Measurements from ENCODE around the gene NPR2. TPM values are rescaled to one million over a fixed set of nuclear protein-coding genes. Genes with fewer than 3 reads are reported as not detected.

NPR2 gene
- total RNA-seq, 1 experiment from 2014 or later: 18.8 TPM

DNA sequence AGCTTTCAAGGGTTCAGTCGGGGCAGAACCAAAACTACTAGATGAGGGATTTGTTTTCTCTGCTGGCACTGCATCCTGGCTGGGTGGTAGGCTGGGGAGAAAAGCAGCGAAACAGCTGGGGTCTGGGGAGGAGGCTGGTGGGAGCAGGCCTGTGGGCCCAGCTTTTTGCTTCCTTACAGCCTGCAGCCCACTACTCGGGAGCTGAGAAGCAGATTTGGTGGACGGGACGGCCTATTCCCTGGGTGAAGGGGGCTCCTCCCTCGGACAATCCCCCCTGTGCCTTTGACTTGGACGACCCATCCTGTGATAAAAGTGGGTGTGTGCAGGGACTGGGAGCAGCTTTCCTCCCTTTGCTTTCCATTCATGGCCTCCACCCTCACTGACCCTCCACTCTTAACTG, 9.1 kb downstream of the NPR2 start:
- ATAC-seq: no peak
- Histone ChIP-seq H3K79me2 (ENCODE audit: insufficient read depth, low read length) (no peaks in the 10 kb centered on the region), H4K20me1 (ENCODE audit: insufficient read depth) (no peaks in the 10 kb centered on the region), H3K4me3 (replicated peaks in 1 of 2; ENCODE audit: low read depth in 1 of 2, low read length in 2 of 2) (no peak overlapping the region), H3K4me2 (ENCODE audit: low read length) (no peak overlapping the region), H3K27ac (ENCODE audit: low read depth, low read length) (no peak overlapping the region), H3K36me3 (ENCODE audit: control insufficient read depth in 1 of 2, insufficient read depth in 2 of 2, low read length in 2 of 2) (0 out of 4 replicates have a peak, but pooled peaks cover 0 to 7% of the 10 kb centered on the region in 2 experiments), H3K9ac (ENCODE audit: low read length) (no peak overlapping the region), H3K9me3 (ENCODE audit: control insufficient read depth in 1 of 2, insufficient read depth in 1 of 2, low read depth in 1 of 2, low read length in 2 of 2) (no peaks in the 10 kb centered on the region), H3K9me2 (ENCODE audit: insufficient read depth) (no peaks in the 10 kb centered on the region), H3K4me1 (ENCODE audit: control insufficient read depth in 1 of 2, insufficient read depth in 2 of 2, low read length in 2 of 2) (peaks cover 0 to 21% of the 10 kb centered on the region in 2 experiments; a peak in 2 of 4 replicates), H3K27me3 (ENCODE audit: insufficient read depth, low read length) (no peaks in the 10 kb centered on the region), H2AFZ (ENCODE audit: low read depth, low read length, poor library complexity, severe bottlenecking) (no peak overlapping the region)
- TF ChIP-seq TCF7L2 (IDR thresholded peaks at IDR 0.05; ENCODE audit: borderline replicate concordance, extremely low read depth, insufficient read depth, insufficient read length) (no peak), EGR1 (IDR thresholded peaks at IDR 0.05; ENCODE audit: low read depth) (no peak), YY1 (IDR thresholded peaks at IDR 0.05; ENCODE audit: extremely low read depth, insufficient replicate concordance, low read depth, low read length) (no peak), SRF (IDR thresholded peaks at IDR 0.05; ENCODE audit: low read depth) (no peak), ZBTB33 (IDR thresholded peaks at IDR 0.05; ENCODE audit: extremely low read depth, insufficient replicate concordance, low read length) (no peak), ELF1 (IDR thresholded peaks at IDR 0.05; ENCODE audit: borderline replicate concordance, low read depth) (no peak), REST (IDR thresholded peaks at IDR 0.05; ENCODE audit: low read depth) (no peak), ZFX (IDR thresholded peaks at IDR 0.05) (no peak), EZH2phosphoT487 (IDR thresholded peaks at IDR 0.05; ENCODE audit: borderline replicate concordance) (no peak), ZNF274 (IDR thresholded peaks at IDR 0.05; ENCODE audit: low read depth, low read length) (no peak), CBX3 (IDR thresholded peaks at IDR 0.05; ENCODE audit: low read depth) (no peak), CEBPB (IDR thresholded peaks at IDR 0.05; ENCODE audit: low read depth) (no peak), POLR2A (IDR thresholded peaks at IDR 0.05; ENCODE audit: borderline replicate concordance, extremely low read depth, insufficient read depth, insufficient read length) (no peak), SP1 (IDR thresholded peaks at IDR 0.05; ENCODE audit: low read depth) (no peak), SIN3A (IDR thresholded peaks at IDR 0.05; ENCODE audit: low read depth) (no peak), FOSL1 (IDR thresholded peaks at IDR 0.05; ENCODE audit: low read depth) (no peak), JUND (IDR thresholded peaks at IDR 0.05) (no peak), RAD21 (IDR thresholded peaks at IDR 0.05; ENCODE audit: low read depth) (no peak)
- TF ChIP-seq, protein P1, sequence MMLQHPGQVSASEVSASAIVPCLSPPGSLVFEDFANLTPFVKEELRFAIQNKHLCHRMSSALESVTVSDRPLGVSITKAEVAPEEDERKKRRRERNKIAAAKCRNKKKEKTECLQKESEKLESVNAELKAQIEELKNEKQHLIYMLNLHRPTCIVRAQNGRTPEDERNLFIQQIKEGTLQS (IDR thresholded peaks at IDR 0.05): no peak
- POLR2A ChIA-PET: interaction anchor here (1.4 kb wide), 1 partner anchor 13 kb away, joined by 3 read pairs; no protein-coding TSS in a partner anchor
- CTCF ChIA-PET: interaction anchor here (1.0 kb wide), 1 partner anchor 10 kb away, joined by 4 read pairs; no protein-coding TSS in a partner anchor
- RAD21 ChIA-PET (ENCODE audit: low non-redundant PET in 1 of 2, low total read pairs in 2 of 2, uncharacterized antibody in 2 of 2, unreplicated experiment in 2 of 2): no interaction called here
- intact Hi-C loops (cut with micrococcal nuclease): no loop called here
- BruUV-seq (replicated peaks): no TSS peak
- DNase-seq (ENCODE audit: low read depth, low spot score): no peak
